MM.1S (cell line): ENCODE measurements around the gene TMEM132D.
"Not testable (repeated sequence)": the region's sequence is repeated elsewhere in the genome, so short reads cannot be mapped to it uniquely, and the experiment has no call there.

Experiments
- EZH2 ChIP-seq: fragments of 300-600 bp; sonication (generic); optimal IDR thresholded peaks from 2 replicates; pipeline ENCODE3; 2017; ENCODE audit warnings: low read depth, mild to moderate bottlenecking, antibody characterized with exemption, low read length, mixed read lengths
- EZH2phosphoT487 ChIP-seq: fragments of 300-600 bp; sonication (generic); IDR thresholded peaks from 2 replicates; pipeline ENCODE4 v1.6.1; 2018; ENCODE audit warnings: antibody characterized with exemption, low read length
- TF ChIP-seq, protein P1 (sequence below): fragments of 300-600 bp; sonication (generic); IDR thresholded peaks from 2 replicates; pipeline ENCODE4 v1.5.1; 2016; ENCODE audit warnings: antibody characterized with exemption, low read length, mixed read lengths

DNA sequence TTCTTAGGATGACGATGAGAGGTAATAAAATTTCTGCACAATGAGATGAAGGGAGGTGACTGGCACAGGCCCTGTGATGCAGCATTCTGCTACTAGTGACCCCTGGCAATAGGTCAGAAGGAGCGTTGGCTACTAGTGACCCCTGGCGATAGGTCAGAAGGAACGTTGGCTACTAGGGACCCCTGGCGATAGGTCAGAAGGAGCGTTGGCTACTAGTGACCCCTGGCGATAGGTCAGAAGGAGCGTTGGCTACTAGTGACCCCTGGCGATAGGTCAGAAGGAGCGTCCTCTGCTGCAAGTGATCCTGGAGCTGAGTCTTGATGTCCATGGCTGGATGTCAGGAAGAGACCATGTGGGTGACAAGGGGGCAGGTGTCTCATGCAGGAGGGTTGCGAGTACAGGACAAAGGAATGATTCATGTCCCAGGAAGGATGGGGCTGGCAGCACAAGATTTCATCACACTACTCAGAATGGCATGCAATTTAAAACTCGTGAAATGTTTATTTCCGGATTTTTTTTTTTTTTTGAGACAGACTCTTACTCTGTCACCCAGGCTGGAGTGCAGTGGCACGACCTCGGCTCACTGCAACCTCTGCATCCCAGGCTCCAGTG is 365.0 kb downstream of the TMEM132D start:
- TF ChIP-seq, protein P1, sequence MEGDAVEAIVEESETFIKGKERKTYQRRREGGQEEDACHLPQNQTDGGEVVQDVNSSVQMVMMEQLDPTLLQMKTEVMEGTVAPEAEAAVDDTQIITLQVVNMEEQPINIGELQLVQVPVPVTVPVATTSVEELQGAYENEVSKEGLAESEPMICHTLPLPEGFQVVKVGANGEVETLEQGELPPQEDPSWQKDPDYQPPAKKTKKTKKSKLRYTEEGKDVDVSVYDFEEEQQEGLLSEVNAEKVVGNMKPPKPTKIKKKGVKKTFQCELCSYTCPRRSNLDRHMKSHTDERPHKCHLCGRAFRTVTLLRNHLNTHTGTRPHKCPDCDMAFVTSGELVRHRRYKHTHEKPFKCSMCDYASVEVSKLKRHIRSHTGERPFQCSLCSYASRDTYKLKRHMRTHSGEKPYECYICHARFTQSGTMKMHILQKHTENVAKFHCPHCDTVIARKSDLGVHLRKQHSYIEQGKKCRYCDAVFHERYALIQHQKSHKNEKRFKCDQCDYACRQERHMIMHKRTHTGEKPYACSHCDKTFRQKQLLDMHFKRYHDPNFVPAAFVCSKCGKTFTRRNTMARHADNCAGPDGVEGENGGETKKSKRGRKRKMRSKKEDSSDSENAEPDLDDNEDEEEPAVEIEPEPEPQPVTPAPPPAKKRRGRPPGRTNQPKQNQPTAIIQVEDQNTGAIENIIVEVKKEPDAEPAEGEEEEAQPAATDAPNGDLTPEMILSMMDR = peak; percentile 25; the same call in 1 of the 2 replicates
- not testable (repeated sequence) for TF ChIP-seq EZH2phosphoT487, EZH2
